HFF-Myc (cell line): Measurements from ENCODE around the gene ATP2A3.

ENCODE experiments used
- DNase-seq: peaks from one replicate; pipeline ENCODE4 v3.0.0-alpha.2; 2011; ENCODE audit warnings: low read depth; ENCODE audit errors: extremely low read depth
- H3K4me3 ChIP-seq: replicated peaks from 2 replicates; pipeline ENCODE4 v1.5.1; 2011; ENCODE audit warnings: low read depth, mild to moderate bottlenecking, control low read depth, low read length
- CTCF ChIP-seq: IDR thresholded peaks from 2 replicates; pipeline ENCODE4 v1.5.1; 2012; ENCODE audit warnings: mild to moderate bottlenecking, low read depth, low read length, control low read depth; ENCODE audit errors: missing control alignments

The ATP2A3 gene

GRCh38 chr17:3940965-3941698 lies 23.1 kb downstream of the ATP2A3 start:
- DNase-seq: no peak
- no peak for TF ChIP-seq CTCF
- no peak overlapping the region for H3K4me3 ChIP-seq

GRCh38 chr17:3937359-3937758 lies 26.9 kb downstream of the ATP2A3 start:
- TF ChIP-seq CTCF: no peak
- no peak for DNase-seq
- H3K4me3 ChIP-seq: no peak overlapping the region

DNA sequence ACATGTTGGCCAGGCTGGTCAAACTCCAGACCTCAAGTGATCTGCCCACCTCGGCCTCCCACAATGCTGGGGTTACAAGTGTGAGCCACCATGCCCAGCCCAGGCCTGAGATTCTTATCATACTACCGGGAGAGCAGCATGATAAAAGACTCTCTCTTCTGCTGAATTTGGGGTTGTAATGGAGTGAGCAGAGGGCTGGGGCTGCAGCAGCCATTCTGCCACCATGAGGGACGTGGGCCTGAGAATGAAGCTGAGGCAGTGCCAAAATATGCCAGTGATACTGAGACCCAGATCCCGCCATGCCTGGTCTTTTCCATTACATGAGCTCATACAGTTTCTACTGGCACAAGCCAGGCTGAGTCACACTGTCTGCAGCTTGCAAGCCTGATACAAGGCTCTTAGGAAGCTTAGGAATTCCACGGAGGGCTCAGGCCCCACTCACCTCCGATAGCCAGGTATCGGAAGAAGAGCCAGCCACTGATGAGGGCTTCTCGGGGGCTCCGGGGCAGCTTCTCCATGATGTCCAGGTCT lies 28.3 kb downstream of the ATP2A3 start:
- DNase-seq: no peak
- no peak for TF ChIP-seq CTCF

DNA sequence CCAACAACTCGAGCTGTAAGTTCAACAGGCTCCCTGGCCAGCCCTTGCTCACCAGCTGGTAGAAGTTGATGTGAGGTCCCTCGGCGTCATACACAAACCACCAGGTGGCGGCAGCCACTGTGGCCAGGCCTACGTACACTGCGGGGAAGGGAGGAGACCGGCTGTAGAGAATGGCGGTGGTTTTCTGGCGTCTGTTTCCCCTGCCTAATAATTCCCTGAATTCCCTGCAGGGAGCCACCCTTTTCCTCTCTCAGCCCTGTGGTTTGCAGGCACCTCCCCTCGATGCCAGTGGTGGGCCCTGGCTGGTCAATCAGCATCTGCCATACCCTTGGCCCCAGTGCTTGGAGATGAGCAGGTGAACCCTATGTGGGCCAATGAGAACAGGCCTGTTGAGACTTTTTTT lies 29.1 kb downstream of the ATP2A3 start:
- H3K4me3 ChIP-seq: no peak overlapping the region
- DNase-seq: no peak
- peak; percentile 78 for TF ChIP-seq CTCF

More for the DNA sequence above, 28.3 kb downstream of the ATP2A3 start:
- H3K4me3 ChIP-seq: no peak overlapping the region

- no peak for DNase-seq
- no peak for TF ChIP-seq CTCF
- H3K4me3 ChIP-seq: no peak overlapping the region
Measured at GRCh38 chr17:3929764-3930163, 34.5 kb downstream of the ATP2A3 start.

- H3K4me3 ChIP-seq: no peak overlapping the region
- no peak for DNase-seq
- no peak for TF ChIP-seq CTCF
Measured at GRCh38 chr17:3929181-3929580, 35.1 kb downstream of the ATP2A3 start.
